ENCODE measurements around the gene ADK.
A peak's percentile ranks its signal among the peaks of the same experiment; 100 is the strongest.

Gene ADK

GRCh38 chr10:74432841-74433594 is 282.0 kb downstream of the ADK start:
- no peak overlapping the region for H3K4me3 ChIP-seq (ENCODE audit: low read depth, low read length)
- in situ Hi-C loops (cut with HindIII; ENCODE audit: low sequenced_read_pairs): no loop called here
- peak; percentile 12 for DNase-seq (ENCODE audit: low read depth)
- no peak for TF ChIP-seq CTCF (IDR thresholded peaks at IDR 0.05; ENCODE audit: low read depth, low read length, missing control alignments)

- DNase-seq (ENCODE audit: low read depth): no peak
- in situ Hi-C loops (cut with HindIII; ENCODE audit: low sequenced_read_pairs): no loop called here
- TF ChIP-seq CTCF (IDR thresholded peaks at IDR 0.05; ENCODE audit: low read depth, low read length, missing control alignments): no peak
- H3K4me3 ChIP-seq (ENCODE audit: low read depth, low read length): no peak overlapping the region
These were observed 282.6 kb downstream of the ADK start for GRCh38 chr10:74433595-74433956.

- in situ Hi-C loops (cut with HindIII; ENCODE audit: low sequenced_read_pairs): no loop called here
- H3K4me3 ChIP-seq (ENCODE audit: low read depth, low read length): no peak overlapping the region
- DNase-seq (ENCODE audit: low read depth): no peak
- no peak for TF ChIP-seq CTCF (IDR thresholded peaks at IDR 0.05; ENCODE audit: low read depth, low read length, missing control alignments)
These were observed 283.0 kb downstream of the ADK start for GRCh38 chr10:74433993-74434392.

GRCh38 chr10:74434547-74434946 is 283.5 kb downstream of the ADK start:
- TF ChIP-seq CTCF (IDR thresholded peaks at IDR 0.05; ENCODE audit: low read depth, low read length, missing control alignments): no peak
- in situ Hi-C loops (cut with HindIII; ENCODE audit: low sequenced_read_pairs): no loop called here
- no peak for DNase-seq (ENCODE audit: low read depth)
- no peak overlapping the region for H3K4me3 ChIP-seq (ENCODE audit: low read depth, low read length)

GRCh38 chr10:74436523-74437170 is 285.6 kb downstream of the ADK start:
- in situ Hi-C loops (cut with HindIII; ENCODE audit: low sequenced_read_pairs): no loop called here
- no peak for TF ChIP-seq CTCF (IDR thresholded peaks at IDR 0.05; ENCODE audit: low read depth, low read length, missing control alignments)
- no peak for DNase-seq (ENCODE audit: low read depth)

GRCh38 chr10:74437822-74438221 is 286.8 kb downstream of the ADK start:
- TF ChIP-seq CTCF (IDR thresholded peaks at IDR 0.05; ENCODE audit: low read depth, low read length, missing control alignments): no peak
- in situ Hi-C loops (cut with HindIII; ENCODE audit: low sequenced_read_pairs): no loop called here
- H3K4me3 ChIP-seq (ENCODE audit: low read depth, low read length): no peak overlapping the region
- DNase-seq (ENCODE audit: low read depth): no peak

More at GRCh38 chr10:74436523-74437170, 285.6 kb downstream of the ADK start:
- H3K4me3 ChIP-seq (ENCODE audit: low read depth, low read length): no peak overlapping the region
